Subcutaneous adipose tissue (tissue), 4 donors: ENCODE data around the gene DNAJB13. TPM values are rescaled to one million over a fixed set of nuclear protein-coding genes. Genes with fewer than 3 reads are reported as not detected.

ENCODE experiments used
- CTCF ChIP-seq: fragments of 450-650 bp; IDR thresholded peaks from one replicate; pipeline ENCODE4 v1.5.1; 2016; ENCODE audit warnings: low read depth, mild to moderate bottlenecking, control low read depth, antibody characterized with exemption, moderate library complexity
- total RNA-seq, 4 donors: library from RNA; depleted of rRNA; stranded (reverse); fragments of >200 nt; gene quantifications; one replicate each; pipeline ENCODE4 v1.1.0, GENCODE V29; 2016

Gene DNAJB13
- total RNA-seq, 4 donors from 2014 or later = not detected

DNA sequence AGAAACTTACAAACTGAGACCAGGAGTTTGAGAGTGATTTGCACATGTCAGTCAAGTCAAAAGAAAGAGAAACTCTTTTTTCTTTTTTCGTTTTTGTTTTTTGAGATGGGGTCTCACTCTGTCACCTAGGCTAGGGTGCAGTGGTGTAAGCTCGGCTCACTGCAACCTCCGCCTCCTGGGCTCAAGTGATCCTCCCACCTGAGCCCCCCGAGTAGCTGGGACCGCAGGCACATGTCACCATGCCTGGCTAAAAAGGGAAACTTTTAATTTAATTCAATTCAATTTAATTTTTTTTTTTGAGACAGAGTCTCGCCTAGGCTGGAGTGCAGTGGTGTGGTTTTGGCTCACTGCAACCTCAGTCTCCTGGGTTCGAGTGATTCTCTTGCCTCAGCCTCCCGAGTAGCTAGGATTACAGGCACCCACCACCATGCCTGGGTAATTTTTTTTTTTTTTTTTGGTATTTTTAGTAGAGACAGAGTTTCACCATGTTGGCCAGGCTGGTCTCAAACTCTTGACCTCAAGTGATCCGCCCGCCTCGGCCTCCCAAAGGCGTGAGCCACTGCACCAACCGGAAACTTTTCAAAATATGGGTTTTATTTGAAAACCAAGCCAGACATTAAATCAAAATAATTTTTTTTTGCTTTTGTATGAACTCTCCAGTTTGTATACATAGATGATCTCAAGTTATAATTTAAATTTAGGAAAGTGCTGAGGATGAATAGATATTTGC, 48.2 kb downstream of the DNAJB13 start:
- TF ChIP-seq CTCF = no peak

DNA sequence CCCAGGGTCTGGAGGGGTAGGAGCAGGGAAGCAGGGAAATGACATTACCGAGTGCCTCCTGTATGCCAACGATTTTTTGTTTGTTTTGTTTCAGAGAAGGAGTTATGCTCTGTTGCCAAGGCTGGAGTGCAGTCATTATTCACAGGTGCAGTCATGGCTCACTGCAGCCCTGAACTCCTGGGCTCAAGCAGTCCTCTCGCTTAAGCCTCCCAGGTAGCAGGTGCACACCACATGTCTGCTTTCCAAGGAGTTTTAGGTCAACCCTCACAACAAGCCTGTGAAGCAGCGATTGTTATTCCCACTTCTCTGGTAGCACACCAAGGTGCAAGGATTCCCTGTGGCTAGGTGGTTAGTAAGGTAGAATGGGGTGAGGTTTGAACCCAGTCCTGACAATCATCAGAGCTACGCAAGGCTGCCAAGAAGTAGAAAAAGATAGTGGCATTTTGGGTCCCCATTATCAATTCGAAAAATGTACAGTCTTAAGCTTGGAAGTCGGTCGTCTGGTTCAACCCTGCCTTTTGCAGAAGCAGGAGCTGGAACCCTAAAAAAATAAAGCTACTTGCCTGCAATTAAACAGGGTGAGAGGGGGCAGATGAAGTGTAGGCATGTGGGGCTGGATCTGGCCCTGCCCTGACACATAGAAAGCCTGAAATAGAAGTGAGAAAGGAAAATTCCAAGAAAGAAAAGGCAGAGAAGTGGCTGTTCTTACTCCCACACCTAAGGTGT, 48.9 kb downstream of the DNAJB13 start:
- TF ChIP-seq CTCF = no peak

DNA sequence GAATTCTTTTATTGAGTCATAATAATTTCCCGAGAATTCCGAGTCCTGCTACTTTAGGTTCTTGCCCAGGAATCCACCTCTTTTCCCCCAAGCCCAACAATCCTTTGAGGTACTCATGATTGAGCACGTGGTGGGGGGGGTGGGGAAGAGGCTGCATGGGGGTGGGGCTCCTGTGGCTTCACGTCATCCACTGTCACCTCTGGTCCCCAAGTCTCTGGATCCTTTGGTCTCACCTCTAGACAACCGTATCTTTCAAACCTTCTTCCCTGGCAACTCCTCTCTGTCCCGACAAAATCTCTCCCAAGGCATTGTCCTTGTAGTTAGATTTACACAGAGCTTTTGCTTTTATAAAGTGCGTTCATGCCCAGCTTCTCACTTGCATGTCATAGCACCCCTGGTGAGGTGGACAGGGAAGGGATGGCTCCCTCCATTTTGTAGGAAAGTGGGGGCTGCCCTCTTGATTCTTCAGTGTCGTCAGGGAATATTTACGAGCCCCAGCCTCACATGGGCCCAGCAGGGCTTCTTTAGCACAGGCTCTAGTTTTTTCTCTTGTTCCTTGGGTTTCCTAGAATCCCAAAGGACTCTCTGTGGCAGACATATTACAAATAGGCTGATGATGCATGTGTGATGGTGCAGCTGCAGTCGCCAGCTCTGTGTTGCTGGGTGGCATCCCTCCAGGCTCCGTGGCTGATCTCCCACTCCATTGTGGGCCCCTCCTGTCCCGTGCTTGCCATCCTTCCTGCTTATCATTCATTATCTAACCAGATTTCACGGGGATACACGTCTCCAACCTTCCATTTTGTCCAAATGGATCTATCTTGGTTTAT, 49.7 kb downstream of the DNAJB13 start:
- TF ChIP-seq CTCF = no peak

DNA sequence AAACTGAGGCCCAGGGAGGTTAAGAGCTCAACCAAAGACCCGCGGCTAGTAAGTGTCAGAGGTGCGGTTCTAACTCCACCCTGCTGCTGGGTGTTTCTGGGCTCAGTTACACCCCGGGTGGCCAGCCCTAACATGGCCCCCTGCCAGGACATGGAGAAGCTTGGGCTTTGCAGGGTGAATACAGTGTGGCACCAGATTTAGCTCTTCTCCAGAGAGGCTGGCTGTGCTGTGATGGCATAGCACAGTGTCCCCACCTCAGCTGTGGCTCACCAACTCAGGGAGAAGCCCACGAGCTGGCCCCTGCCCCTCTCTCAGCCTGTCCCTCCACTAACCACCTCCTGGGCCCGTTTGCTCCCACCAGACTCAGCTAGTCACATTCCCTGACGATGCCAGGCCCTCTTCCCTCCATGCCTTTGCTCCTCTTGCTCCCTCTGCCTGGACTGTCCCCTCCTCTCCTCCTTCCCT, 51.0 kb downstream of the DNAJB13 start:
- no peak for TF ChIP-seq CTCF

- no peak for TF ChIP-seq CTCF
Observed at GRCh38 chr11:74002832-74003231, 52.0 kb downstream of the DNAJB13 start.

GRCh38 chr11:74004046-74004695, 53.3 kb downstream of the DNAJB13 start:
- TF ChIP-seq CTCF = no peak
